Astrocyte of the cerebellum (primary cell): Measurements from ENCODE around the gene C22orf39.

ENCODE experiments used
- DNase-seq: peaks from one replicate; pipeline ENCODE4 v3.0.0-alpha.2; 2011; ENCODE audit warnings: low read depth
- H3K4me3 ChIP-seq: 2 replicates; pipeline ENCODE4 v1.5.1; 2011; ENCODE audit warnings: mild to moderate bottlenecking, low read depth, low read length, moderate library complexity
- in situ Hi-C: cut with HindIII; loops from 2 replicates; pipeline ENCODE4 v1.10.0; 2017; ENCODE audit warnings: low sequenced_read_pairs
- TF ChIP-seq, protein P1 (sequence below): IDR thresholded peaks from 2 replicates; pipeline ENCODE4 v1.5.1; 2012; ENCODE audit warnings: low read length, low read depth, moderate library complexity, mild to moderate bottlenecking; ENCODE audit errors: missing control alignments

Gene C22orf39

GRCh38 chr22:19469421-19469820, 21.9 kb upstream of the C22orf39 start:
- TF ChIP-seq, protein P1, sequence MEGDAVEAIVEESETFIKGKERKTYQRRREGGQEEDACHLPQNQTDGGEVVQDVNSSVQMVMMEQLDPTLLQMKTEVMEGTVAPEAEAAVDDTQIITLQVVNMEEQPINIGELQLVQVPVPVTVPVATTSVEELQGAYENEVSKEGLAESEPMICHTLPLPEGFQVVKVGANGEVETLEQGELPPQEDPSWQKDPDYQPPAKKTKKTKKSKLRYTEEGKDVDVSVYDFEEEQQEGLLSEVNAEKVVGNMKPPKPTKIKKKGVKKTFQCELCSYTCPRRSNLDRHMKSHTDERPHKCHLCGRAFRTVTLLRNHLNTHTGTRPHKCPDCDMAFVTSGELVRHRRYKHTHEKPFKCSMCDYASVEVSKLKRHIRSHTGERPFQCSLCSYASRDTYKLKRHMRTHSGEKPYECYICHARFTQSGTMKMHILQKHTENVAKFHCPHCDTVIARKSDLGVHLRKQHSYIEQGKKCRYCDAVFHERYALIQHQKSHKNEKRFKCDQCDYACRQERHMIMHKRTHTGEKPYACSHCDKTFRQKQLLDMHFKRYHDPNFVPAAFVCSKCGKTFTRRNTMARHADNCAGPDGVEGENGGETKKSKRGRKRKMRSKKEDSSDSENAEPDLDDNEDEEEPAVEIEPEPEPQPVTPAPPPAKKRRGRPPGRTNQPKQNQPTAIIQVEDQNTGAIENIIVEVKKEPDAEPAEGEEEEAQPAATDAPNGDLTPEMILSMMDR: no peak
- in situ Hi-C loops: no loop called here
- no peak overlapping the region for H3K4me3 ChIP-seq
- no peak for DNase-seq

GRCh38 chr22:19467912-19468311, 20.4 kb upstream of the C22orf39 start:
- TF ChIP-seq, protein P1: no peak
- no peak for DNase-seq
- in situ Hi-C loops: no loop called here
- H3K4me3 ChIP-seq: no peak overlapping the region

- DNase-seq: no peak
- no peak overlapping the region for H3K4me3 ChIP-seq
- TF ChIP-seq, protein P1: no peak
- in situ Hi-C loops: no loop called here
These were observed 19.6 kb upstream of the C22orf39 start for GRCh38 chr22:19466848-19467752.

DNA sequence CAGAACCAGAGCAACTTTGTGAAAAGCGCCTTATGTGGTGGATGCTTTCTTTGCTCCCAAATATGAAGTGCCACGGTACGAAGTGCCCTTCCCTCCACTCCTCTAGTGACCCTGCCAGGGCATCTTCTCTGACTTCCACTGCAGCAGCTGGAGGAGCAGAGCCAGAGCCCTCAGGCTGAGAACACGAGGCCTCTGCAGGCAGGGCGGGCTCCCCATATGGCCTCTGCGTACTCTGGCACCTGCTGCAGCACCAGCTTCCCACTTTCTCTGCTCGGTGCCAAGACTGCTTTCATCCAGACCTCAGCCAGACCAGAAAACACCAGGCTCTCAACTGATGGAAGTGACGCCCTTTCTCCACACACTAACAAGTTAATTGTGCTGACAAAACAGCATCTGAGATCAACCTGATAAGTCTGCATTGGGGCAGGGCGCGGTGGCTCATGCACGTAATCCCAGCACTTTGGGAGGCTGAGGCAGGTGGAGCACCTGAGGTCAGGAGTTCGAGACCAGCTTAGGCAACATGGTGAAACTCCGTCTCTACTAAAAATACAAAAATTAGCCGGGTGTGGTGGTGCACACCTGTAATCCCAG, 18.7 kb upstream of the C22orf39 start:
- H3K4me3 ChIP-seq: no peak overlapping the region
- in situ Hi-C loops: no loop called here
- TF ChIP-seq, protein P1: no peak
- no peak for DNase-seq

GRCh38 chr22:19464975-19465374, 17.5 kb upstream of the C22orf39 start:
- DNase-seq: no peak
- H3K4me3 ChIP-seq: no peak overlapping the region
- in situ Hi-C loops: no loop called here
- TF ChIP-seq, protein P1: no peak

GRCh38 chr22:19464546-19464945, 17.0 kb upstream of the C22orf39 start:
- no peak overlapping the region for H3K4me3 ChIP-seq
- in situ Hi-C loops: no loop called here
- DNase-seq: no peak
- TF ChIP-seq, protein P1: no peak
